GM18519 (cell line): Measurements from ENCODE around the gene EIF3C.
"Not testable (repeated sequence)": the region's sequence is repeated elsewhere in the genome, so short reads cannot be mapped to it uniquely, and the experiment has no call there.

Source experiments
- ATAC-seq: cut with Tn5 transposase; IDR thresholded peaks from one replicate; pipeline ENCODE4 v1.9.1; 2021; ENCODE audit warnings: mild to moderate bottlenecking, moderate library complexity; ENCODE audit not compliant: unreplicated experiment, low FRiP score

The EIF3C gene

DNA sequence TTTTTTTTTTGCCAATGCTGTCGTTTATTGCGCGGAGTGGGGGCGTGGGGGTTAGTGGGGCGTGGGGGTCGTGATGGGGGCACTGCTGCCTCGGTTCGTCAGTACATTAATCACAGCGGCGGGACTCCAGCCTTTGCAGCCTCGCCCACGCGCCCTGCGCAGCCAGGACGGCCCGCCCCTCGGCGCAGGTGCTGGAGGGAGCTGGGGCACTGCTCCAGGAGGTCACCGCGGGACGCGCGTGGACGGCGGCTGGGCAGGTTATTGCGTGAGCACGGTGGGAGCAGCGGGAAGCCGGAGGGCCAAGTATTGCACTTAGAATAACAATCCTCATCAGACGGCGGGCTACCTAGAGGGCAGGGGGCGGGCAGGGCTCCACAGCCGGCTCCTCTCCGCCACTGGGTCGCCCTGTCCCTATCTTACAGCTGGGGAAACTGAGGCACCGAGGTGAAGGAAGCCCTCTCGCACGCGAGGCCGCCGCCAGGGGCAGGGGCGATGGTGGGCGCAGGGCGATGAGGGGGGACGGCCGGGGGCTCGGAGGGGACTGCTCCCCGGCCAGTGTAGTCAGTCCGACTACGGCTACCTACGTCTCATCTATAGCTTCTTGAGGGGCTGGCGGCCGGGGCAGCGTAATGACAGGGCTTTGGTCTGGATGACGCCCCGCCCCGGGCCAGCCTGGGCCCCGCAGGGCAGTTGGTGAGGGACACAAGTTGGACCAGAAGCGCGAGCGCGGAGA is 35.5 kb downstream of the EIF3C start:
- ATAC-seq, result not testable (repeated sequence)

GRCh38 chr16:28749997-28750465 is 38.8 kb downstream of the EIF3C start:
- ATAC-seq, result peak; percentile 65

DNA sequence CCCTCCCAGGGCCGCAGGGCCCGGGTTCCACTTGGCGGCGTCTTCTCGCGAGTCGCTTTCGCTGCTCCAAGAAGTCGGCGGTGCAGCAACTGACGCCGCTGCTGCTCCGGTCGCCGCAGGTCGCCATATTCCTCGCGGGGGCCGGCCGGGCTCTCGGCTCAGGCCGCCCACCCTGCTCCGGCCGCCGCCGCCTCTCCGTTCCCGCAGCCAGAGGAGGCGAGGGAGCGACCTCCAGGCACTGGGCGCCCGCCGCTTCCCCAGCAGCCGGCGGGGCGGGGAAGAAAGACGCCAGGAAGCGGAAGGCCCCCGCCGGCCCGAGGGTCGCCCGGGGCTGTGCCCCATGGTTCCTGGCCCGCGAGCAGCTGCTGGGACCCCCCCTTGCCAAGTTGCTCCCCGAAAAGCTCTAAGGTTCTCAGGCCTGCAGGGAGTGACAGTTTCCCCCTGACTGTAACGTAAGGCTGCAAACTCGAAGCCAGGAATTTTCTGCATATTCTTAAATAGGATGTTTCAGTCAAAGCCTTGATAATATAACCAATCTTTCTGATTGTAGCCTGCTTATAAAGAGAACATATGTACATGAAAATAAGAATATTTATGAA is 39.3 kb downstream of the EIF3C start:
- ATAC-seq, result not testable (repeated sequence)

- ATAC-seq, result not testable (repeated sequence)
These were observed 40.2 kb downstream of the EIF3C start, which contains the start of gene NPIPB9 for GRCh38 chr16:28751487-28751886. Gene NPIPB9 (plus strand): TSS chr16:28751787.

DNA sequence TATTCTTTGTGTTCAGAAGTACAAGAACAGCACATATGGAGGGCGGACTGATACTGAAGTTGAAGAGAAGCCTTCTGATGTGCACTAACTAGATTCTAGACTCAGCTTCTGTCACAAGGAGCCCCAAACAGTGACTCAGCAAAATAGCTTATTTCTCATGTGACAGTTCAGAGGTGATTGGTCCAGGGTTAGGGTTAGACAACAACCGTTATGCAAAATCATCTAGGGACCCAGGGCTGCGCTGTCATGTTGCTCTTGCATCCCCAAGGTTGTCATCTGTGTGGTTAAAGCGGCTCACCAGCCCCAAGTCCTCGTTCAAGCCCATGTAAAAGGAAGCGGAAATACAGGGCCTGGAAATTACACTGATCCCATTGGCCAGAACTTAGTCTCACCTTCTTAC is 70.4 kb downstream of the EIF3C start:
- not testable (repeated sequence) for ATAC-seq

- not testable (repeated sequence) for ATAC-seq
These were observed 71.1 kb downstream of the EIF3C start for GRCh38 chr16:28782357-28782756.
